GM18873 (cell line): ENCODE data around the gene GDF11.

Experiments
- ATAC-seq: cut with Tn5 transposase; IDR thresholded peaks from one replicate; pipeline ENCODE4 v1.9.1; 2021; ENCODE audit warnings: mild to moderate bottlenecking, moderate library complexity, moderate number of reproducible peaks; ENCODE audit not compliant: unreplicated experiment, low FRiP score

Gene GDF11

GRCh38 chr12:55777856-55778255 lies 34.9 kb downstream of the GDF11 start:
- ATAC-seq = no peak

GRCh38 chr12:55780685-55781084 lies 37.8 kb downstream of the GDF11 start:
- no peak for ATAC-seq

- ATAC-seq = no peak
These were observed 45.6 kb downstream of the GDF11 start for GRCh38 chr12:55788546-55788945.

- ATAC-seq = no peak
These were observed 46.2 kb downstream of the GDF11 start for GRCh38 chr12:55789171-55789570.

GRCh38 chr12:55789893-55790292 lies 47.0 kb downstream of the GDF11 start:
- ATAC-seq = no peak

- no peak for ATAC-seq
These were observed 53.0 kb downstream of the GDF11 start for GRCh38 chr12:55795950-55796349.

GRCh38 chr12:55797068-55797467 lies 54.1 kb downstream of the GDF11 start:
- no peak for ATAC-seq

GRCh38 chr12:55797550-55797949 lies 54.6 kb downstream of the GDF11 start:
- ATAC-seq = no peak
